SK-N-SH (cell line): Measurements from ENCODE around the gene HOXA1. TPM values are rescaled to one million over a fixed set of nuclear protein-coding genes. Genes with fewer than 3 reads are reported as not detected.

Experiments
- CTCF ChIA-PET: fragments of 300-600, 350-600 bp; formaldehyde crosslinking; extraction: SDS; loops from one replicate; lab custom pipeline; 2021; lab: Yijun Ruan, JAX
- POLR2A ChIA-PET: fragments of 350-600 bp; sonication (Branson Sonifier 250); formaldehyde crosslinking; extraction: SDS; loops from one replicate; lab custom pipeline; 2020; ENCODE audit warnings: antibody characterized with exemption, inconsistent platforms; lab: Yijun Ruan, JAX
- DNase-seq: peaks from one replicate; pipeline ENCODE4 v3.0.0; 2012
- H2AFZ ChIP-seq: fragments of 200-600 bp; sonication (generic); 2 replicates; pipeline ENCODE4 v1.8.1; 2016; ENCODE audit warnings: antibody characterized with exemption, mild to moderate bottlenecking, low read depth
- H3F3A ChIP-seq: fragments of 200-600 bp; sonication (generic); replicated peaks from 2 replicates; pipeline ENCODE3; 2016; ENCODE audit warnings: antibody characterized with exemption, mild to moderate bottlenecking; ENCODE audit not compliant: insufficient read depth
- H3K27ac ChIP-seq, 2 experiments: fragments of 200-500 bp in 1 of 2; fragments of 200-600 bp in 1 of 2; sonication (Bioruptor generic) in 1 of 2; sonication (generic), shearing (Covaris generic) in 1 of 2; 2 replicates each; pipeline versions ENCODE4 v1.5.1 to v1.6.1; 2014 to 2016; ENCODE audit warnings: low read depth in 2 of 2, inconsistent platforms in 1 of 2, low read length in 1 of 2, mild to moderate bottlenecking in 1 of 2, mixed read lengths in 1 of 2
- H3K27me3 ChIP-seq: fragments of 200-600 bp; sonication (generic), shearing (Covaris generic); 2 replicates; pipeline ENCODE4 v1.6.1; 2016; ENCODE audit warnings: mixed run types; ENCODE audit not compliant: insufficient read depth
- H3K36me3 ChIP-seq, 2 experiments: fragments of 200-500 bp in 1 of 2; fragments of 200-600 bp in 1 of 2; sonication (Bioruptor generic) in 1 of 2; sonication (generic) in 1 of 2; replicated peaks in 1 of 2; 2 replicates each; pipeline versions ENCODE3 to v1.5.1; 2014 to 2016; ENCODE audit warnings: low read length in 1 of 2, mild to moderate bottlenecking in 1 of 2; ENCODE audit not compliant: insufficient read depth in 2 of 2, control insufficient read depth in 1 of 2
- H3K4me1 ChIP-seq, 2 experiments: fragments of 200-500 bp in 1 of 2; fragments of 200-600 bp in 1 of 2; sonication (Bioruptor generic) in 1 of 2; sonication (generic), shearing (Covaris generic) in 1 of 2; 2 replicates each; pipeline versions ENCODE4 v1.5.1 to v1.6.1; 2014 to 2016; ENCODE audit warnings: low read depth in 1 of 2, low read length in 1 of 2, mixed run types in 1 of 2; ENCODE audit not compliant: insufficient read depth in 2 of 2, control insufficient read depth in 1 of 2
- H3K4me2 ChIP-seq: fragments of 200-600 bp; sonication (generic), shearing (Covaris generic); 2 replicates; pipeline ENCODE4 v1.6.1; 2017; ENCODE audit warnings: mixed run types
- H3K4me3 ChIP-seq, 2 experiments: fragments of 200-500 bp in 1 of 2; fragments of 200-600 bp in 1 of 2; sonication (Bioruptor generic) in 1 of 2; sonication (generic), shearing (Covaris generic) in 1 of 2; 2 replicates each; pipeline versions ENCODE4 v1.5.1 to v1.8.1; 2014 to 2016; ENCODE audit warnings: low read depth in 2 of 2, inconsistent platforms in 1 of 2, low read length in 1 of 2, mild to moderate bottlenecking in 1 of 2, mixed read lengths in 1 of 2, moderate library complexity in 1 of 2
- H3K79me2 ChIP-seq: fragments of 200-600 bp; sonication (generic); 2 replicates; pipeline ENCODE4 v1.8.1; 2017; ENCODE audit warnings: mild to moderate bottlenecking; ENCODE audit not compliant: insufficient read depth
- H3K9ac ChIP-seq: fragments of 200-600 bp; sonication (generic); 2 replicates; pipeline ENCODE4 v1.6.1; 2017; ENCODE audit warnings: mixed run types
- H3K9me2 ChIP-seq: fragments of 200-600 bp; sonication (generic); 2 replicates; pipeline ENCODE4 v1.6.1; 2017; ENCODE audit warnings: mixed run types
- H3K9me3 ChIP-seq: fragments of 200-600 bp; sonication (generic); 2 replicates; pipeline ENCODE4 v1.6.1; 2017; ENCODE audit warnings: mixed run types, mild to moderate bottlenecking, moderate library complexity
- H4K20me1 ChIP-seq: fragments of 200-600 bp; sonication (generic); 2 replicates; pipeline ENCODE4 v1.6.1; 2017; ENCODE audit warnings: mild to moderate bottlenecking, mixed run types; ENCODE audit not compliant: insufficient read depth
- EZH2phosphoT487 ChIP-seq: fragments of 200-600 bp; sonication (generic); IDR thresholded peaks from 2 replicates; pipeline ENCODE4 v1.6.1; 2017; ENCODE audit warnings: low read depth, mixed run types, mild to moderate bottlenecking, antibody characterized with exemption, moderate library complexity, borderline replicate concordance
- GABPA ChIP-seq: IDR thresholded peaks from 2 replicates; pipeline ENCODE4 v1.4.0; 2012; ENCODE audit warnings: low read depth, mild to moderate bottlenecking
- GATA2 ChIP-seq: sonication (generic); formaldehyde crosslinking; IDR thresholded peaks from 2 replicates; pipeline ENCODE4 v1.5.0; 2020; ENCODE audit warnings: mild to moderate bottlenecking, missing genetic modification reagents
- IRF3 ChIP-seq: fragments of 150-350 bp; IDR thresholded peaks from 2 replicates; pipeline ENCODE4 v1.6.1; 2016; ENCODE audit warnings: mild to moderate bottlenecking, low read depth, low read length
- NRF1 ChIP-seq: IDR thresholded peaks from 2 replicates; pipeline ENCODE4 v1.6.1; 2012; ENCODE audit warnings: low read depth, mild to moderate bottlenecking, low read length
- RCOR1 ChIP-seq: fragments of 150-350 bp; IDR thresholded peaks from 2 replicates; pipeline ENCODE4 v1.6.1; 2017; ENCODE audit warnings: antibody characterized with exemption, low read length
- RXRA ChIP-seq: IDR thresholded peaks from 2 replicates; pipeline ENCODE4 v1.4.0; 2012; ENCODE audit warnings: low read depth, mild to moderate bottlenecking, borderline replicate concordance
- TCF12 ChIP-seq: IDR thresholded peaks from 2 replicates; pipeline ENCODE4 v1.4.0; 2012
- TEAD4 ChIP-seq: IDR thresholded peaks from 2 replicates; pipeline ENCODE4 v1.4.0; 2012; ENCODE audit warnings: mild to moderate bottlenecking, borderline replicate concordance; ENCODE audit not compliant: insufficient read depth
- WGBS: methylation state at CpG from one replicate; pipeline ENCODE4 v1.1.6; 2017; ENCODE audit warnings: low lambda C conversion rate; 5-methylcytosine and 5-hydroxymethylcytosine counted together
- polyA plus RNA-seq, 3 experiments: library from polyadenylated mRNA; depleted of rRNA; stranded (reverse); fragments of >200 nt; gene quantifications; 2 replicates each; pipeline ENCODE4 v1.2.3, GENCODE V29; 2012

Gene HOXA1
- polyA plus RNA-seq, 1 of the 3 experiments (the other 2 are of a cell fraction) = not detected

GRCh38 chr7:27100694-27101170 lies 4.9 kb upstream of the HOXA1 start:
- H3K9me3 ChIP-seq = no peaks in the 10 kb centered on the region
- no peak for DNase-seq
- ChIA-PET CTCF (interaction anchor here (1.0 to 1.6 kb wide), 3 partner anchors 10 to 31 kb away, joined by 3 to 4 read pairs (median 3); no protein-coding TSS in a partner anchor), POLR2A (no interaction called here)
- H3K4me3 ChIP-seq = peak overlapping the region in 1 of 2 experiments; percentile 42; a peak in 1 of 4 replicates
- WGBS = 11% methylated on average over 8 of the region's 8 CpGs
- no peak overlapping the region for H3K27ac ChIP-seq
- H4K20me1 ChIP-seq = no peaks in the 10 kb centered on the region
- peak overlapping the region; percentile 17; the same call in 1 of the 2 replicates for H2AFZ ChIP-seq
- H3F3A ChIP-seq = no peaks in the 10 kb centered on the region
- no peak overlapping the region for H3K9ac ChIP-seq
- no peaks in the 10 kb centered on the region; a peak in 1 of 4 replicates for H3K4me1 ChIP-seq
- H3K9me2 ChIP-seq = no peaks in the 10 kb centered on the region
- TF ChIP-seq GABPA (no peak), EZH2phosphoT487 (no peak), GATA2 (CRISPR knock-in tag) (no peak), NRF1 (no peak)
- H3K36me3 ChIP-seq = no peaks in the 10 kb centered on the region
- peak overlapping the region; percentile 65; the same call in 1 of the 2 replicates for H3K4me2 ChIP-seq
- H3K27me3 ChIP-seq = peaks cover 98% of the 10 kb centered on the region
- no peaks in the 10 kb centered on the region for H3K79me2 ChIP-seq

GRCh38 chr7:27099453-27100370 lies 3.9 kb upstream of the HOXA1 start:
- no peak overlapping the region for H3K27ac ChIP-seq
- H3K4me3 ChIP-seq = no peak overlapping the region
- H4K20me1 ChIP-seq = no peaks in the 10 kb centered on the region
- no peak for DNase-seq
- H3K9me3 ChIP-seq = no peaks in the 10 kb centered on the region
- no peaks in the 10 kb centered on the region; a peak in 1 of 4 replicates for H3K4me1 ChIP-seq
- peaks cover 98% of the 10 kb centered on the region for H3K27me3 ChIP-seq
- no peak overlapping the region for H3K4me2 ChIP-seq
- WGBS = 17% methylated on average over 8 of the region's 8 CpGs
- no peak overlapping the region for H3K9ac ChIP-seq
- ChIA-PET POLR2A (no interaction called here), CTCF (interaction anchor here (1.0 to 2.7 kb wide), 9 partner anchors 14 to 376 kb away, joined by 3 to 8 read pairs (median 3); partner anchors contain the start of gene HOXA5)
- TF ChIP-seq TEAD4 (no peak), RXRA (no peak), IRF3 (no peak), EZH2phosphoT487 (no peak; the same call in 1 of the 2 replicates), RCOR1 (no peak), NRF1 (no peak), TCF12 (no peak)
- H2AFZ ChIP-seq = no peak overlapping the region
- H3K9me2 ChIP-seq = no peaks in the 10 kb centered on the region
- H3K79me2 ChIP-seq = no peaks in the 10 kb centered on the region
- H3K36me3 ChIP-seq = no peaks in the 10 kb centered on the region
- no peaks in the 10 kb centered on the region for H3F3A ChIP-seq
